GM19395 (cell line): Measurements from ENCODE around the gene SLC2A4.

Experiments used
- ATAC-seq: cut with Tn5 transposase; IDR thresholded peaks from one replicate; pipeline ENCODE4 v1.9.1; 2021; ENCODE audit warnings: mild to moderate bottlenecking, moderate library complexity; ENCODE audit not compliant: unreplicated experiment

The SLC2A4 gene

GRCh38 chr17:7246779-7247178, 34.7 kb upstream of the SLC2A4 start:
- ATAC-seq: no peak

- no peak for ATAC-seq
Observed at GRCh38 chr17:7248796-7249195, 32.7 kb upstream of the SLC2A4 start.

GRCh38 chr17:7249214-7249613, 32.3 kb upstream of the SLC2A4 start:
- ATAC-seq: no peak

GRCh38 chr17:7249830-7250229, 31.7 kb upstream of the SLC2A4 start:
- ATAC-seq: no peak

GRCh38 chr17:7250695-7251627, 30.6 kb upstream of the SLC2A4 start:
- ATAC-seq: no peak

- peak; percentile 90 for ATAC-seq
Observed at GRCh38 chr17:7251661-7252175, 29.8 kb upstream of the SLC2A4 start, which contains the start of gene CTDNEP1. Gene CTDNEP1, minus strand, starts transcription at chr17:7251734. Its CDS starts 438 bp downstream, at chr17:7251296.

- ATAC-seq: peak; percentile 50
Observed at GRCh38 chr17:7252176-7253043, 29.1 kb upstream of the SLC2A4 start, which contains the start of gene ELP5. Gene ELP5, plus strand, starts transcription at chr17:7252215. Its CDS starts 336 bp downstream, at chr17:7252551.

GRCh38 chr17:7253082-7253481, 28.4 kb upstream of the SLC2A4 start:
- ATAC-seq: no peak

GRCh38 chr17:7254511-7254910, 27.0 kb upstream of the SLC2A4 start:
- ATAC-seq: no peak

- no peak for ATAC-seq
Observed at GRCh38 chr17:7256766-7257456, 24.6 kb upstream of the SLC2A4 start.

GRCh38 chr17:7258731-7259554, 22.6 kb upstream of the SLC2A4 start:
- no peak for ATAC-seq

- ATAC-seq: no peak
Observed at GRCh38 chr17:7259555-7259889, 22.0 kb upstream of the SLC2A4 start.

- no peak for ATAC-seq
Observed at GRCh38 chr17:7260151-7260550, 21.4 kb upstream of the SLC2A4 start.

GRCh38 chr17:7260651-7261378, 20.7 kb upstream of the SLC2A4 start:
- no peak for ATAC-seq

GRCh38 chr17:7261379-7262191, 19.9 kb upstream of the SLC2A4 start:
- no peak for ATAC-seq

GRCh38 chr17:7262192-7262934, 19.2 kb upstream of the SLC2A4 start, which contains the start of gene CLDN7:
Gene CLDN7, minus strand, starts transcription at chr17:7262478. Its CDS starts 435 bp downstream, at chr17:7262043.
- no peak for ATAC-seq

- no peak for ATAC-seq
Observed at GRCh38 chr17:7262935-7263800, 18.4 kb upstream of the SLC2A4 start.
